GM18505 (cell line): Measurements from ENCODE around the gene KLKB1.

Source experiments
- ATAC-seq: cut with Tn5 transposase; IDR thresholded peaks from one replicate; pipeline ENCODE4 v1.9.1; 2021; ENCODE audit not compliant: unreplicated experiment
- POLR2A ChIP-seq: IDR thresholded peaks from 4 replicates; pipeline ENCODE4 v1.6.1; 2011; ENCODE audit warnings: borderline replicate concordance; ENCODE audit not compliant: insufficient read depth, insufficient read length; ENCODE audit errors: extremely low read depth

Gene KLKB1

GRCh38 chr4:186204103-186204559 lies 23.2 kb upstream of the KLKB1 start:
- TF ChIP-seq POLR2A = no peak
- no peak for ATAC-seq

GRCh38 chr4:186204686-186205085 lies 22.6 kb upstream of the KLKB1 start:
- no peak for ATAC-seq
- TF ChIP-seq POLR2A = no peak

DNA sequence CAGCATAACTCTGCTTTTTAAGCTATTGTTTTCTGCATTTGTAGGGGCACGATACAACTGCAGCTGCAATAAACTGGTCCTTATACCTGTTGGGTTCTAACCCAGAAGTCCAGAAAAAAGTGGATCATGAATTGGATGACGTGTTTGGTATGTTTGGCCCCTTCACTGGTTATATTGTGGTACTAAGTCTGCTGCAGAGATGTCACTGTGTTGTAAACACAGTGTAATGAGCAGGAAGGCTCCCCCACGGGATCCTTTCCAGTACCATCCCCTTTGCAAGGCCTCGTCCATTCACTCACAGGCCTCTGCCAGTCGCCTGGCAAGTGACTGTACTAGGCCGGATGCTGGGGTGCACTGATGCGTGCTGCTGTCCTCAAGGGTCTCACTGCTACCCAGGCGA lies 22.2 kb upstream of the KLKB1 start:
- ATAC-seq = no peak
- no peak for TF ChIP-seq POLR2A

- no peak for TF ChIP-seq POLR2A
- ATAC-seq = no peak
Measured at GRCh38 chr4:186216465-186217024, 10.8 kb upstream of the KLKB1 start.

DNA sequence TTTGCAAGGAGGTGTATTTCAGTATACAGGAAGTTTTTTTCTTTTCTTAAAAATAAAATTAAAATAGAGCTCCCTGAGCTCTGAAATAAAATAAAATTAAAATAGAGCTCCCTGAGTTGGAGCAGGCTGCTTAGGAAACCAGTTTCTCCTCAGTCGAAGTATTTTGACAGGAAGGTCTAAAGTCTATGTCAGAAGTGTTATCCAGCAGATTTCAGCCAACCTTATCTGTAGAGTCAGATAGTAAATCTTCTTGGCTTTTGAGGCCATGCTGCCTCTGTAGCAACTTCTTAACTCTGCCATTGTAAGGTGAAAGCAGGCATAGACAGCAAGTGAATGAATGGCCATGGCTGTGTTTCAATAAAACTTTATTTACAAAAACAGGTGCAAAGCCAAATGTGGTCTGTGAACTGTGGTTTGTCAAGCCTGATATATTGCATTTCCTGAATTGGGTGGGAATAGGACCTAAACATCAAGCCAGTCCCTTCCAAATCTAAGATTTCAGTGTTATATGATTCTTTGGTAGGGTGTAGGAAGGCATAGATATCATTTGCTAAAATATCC lies 9.5 kb upstream of the KLKB1 start:
- ATAC-seq = no peak
- no peak for TF ChIP-seq POLR2A

DNA sequence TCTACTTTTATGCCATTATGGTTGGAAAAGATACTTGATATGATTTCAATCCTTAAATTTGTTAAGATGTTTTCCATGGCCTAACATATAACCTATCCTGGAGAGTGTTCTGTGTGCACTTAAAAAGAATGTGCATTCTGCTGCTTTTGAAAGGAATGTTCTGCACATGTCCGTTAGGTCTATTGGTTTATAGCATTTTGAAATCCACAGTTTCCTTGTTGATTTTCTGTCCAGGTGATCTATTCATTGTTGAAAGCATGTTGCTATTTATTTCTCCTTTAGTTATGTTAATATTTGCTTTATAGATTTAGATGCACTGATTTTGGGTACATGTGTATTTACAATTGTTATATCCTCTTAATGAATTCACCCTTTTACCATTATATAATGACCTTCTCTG lies 5.7 kb upstream of the KLKB1 start:
- TF ChIP-seq POLR2A = no peak
- no peak for ATAC-seq

DNA sequence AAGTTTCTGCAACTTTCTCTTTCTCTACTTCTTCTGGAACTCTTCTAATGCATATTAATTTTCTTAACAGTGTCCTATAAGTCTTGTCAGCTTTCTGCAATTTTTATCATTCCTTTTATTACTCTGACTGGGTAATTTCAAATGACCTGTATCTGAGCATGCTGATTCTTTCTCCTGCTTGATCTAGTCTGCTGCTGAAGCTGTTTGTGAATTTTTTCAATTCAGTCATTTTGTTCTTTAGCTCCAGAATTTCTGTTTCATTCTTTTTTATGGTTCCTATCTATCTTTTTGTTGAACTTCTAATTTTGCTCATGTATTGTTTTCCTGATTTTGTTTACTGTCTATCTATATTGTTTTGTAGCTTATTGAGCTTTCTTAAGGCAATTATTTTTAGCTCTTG lies 1.5 kb upstream of the KLKB1 start:
- no peak for TF ChIP-seq POLR2A
- ATAC-seq = no peak

DNA sequence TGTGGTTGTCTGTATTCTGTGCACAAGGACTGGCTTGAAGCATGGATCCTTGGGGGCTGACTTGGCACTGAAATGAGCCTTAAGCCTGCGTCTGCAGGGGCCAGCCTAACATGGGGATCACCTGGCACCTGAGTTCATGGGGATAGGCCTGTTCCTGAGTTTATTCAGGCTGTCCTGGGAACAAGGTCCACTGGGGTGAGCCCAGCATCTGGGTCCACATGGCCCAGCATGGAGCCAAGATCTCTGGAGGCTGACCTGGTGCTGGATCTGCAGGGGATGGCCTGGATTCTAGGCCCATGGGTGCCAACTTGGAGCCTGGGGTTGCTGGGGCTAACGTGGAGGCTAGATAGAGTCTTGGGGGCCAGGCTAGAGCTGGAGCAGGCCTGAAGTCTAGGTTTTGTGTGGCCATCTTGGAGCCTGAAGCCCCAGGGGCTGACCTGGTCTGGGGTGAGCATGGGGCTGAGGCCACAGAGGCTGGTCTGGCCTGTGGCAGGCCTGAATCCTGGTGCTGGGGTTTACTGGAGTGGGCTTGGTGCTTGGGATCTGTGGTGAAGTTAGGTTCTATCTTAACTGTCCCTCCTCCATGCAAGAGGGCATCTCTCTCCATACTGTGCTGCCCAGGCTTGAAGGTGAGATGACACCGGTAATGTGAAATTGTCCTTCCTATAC lies 652 bp upstream of the KLKB1 start:
- ATAC-seq = no peak

GRCh38 chr4:186227744-186228513 lies 622 bp downstream of the KLKB1 start:
- TF ChIP-seq POLR2A = no peak
- ATAC-seq = no peak

More for the DNA sequence above, 652 bp upstream of the KLKB1 start:
- no peak for TF ChIP-seq POLR2A

GRCh38 chr4:186228514-186228894 lies 1.2 kb downstream of the KLKB1 start:
- no peak for ATAC-seq
- no peak for TF ChIP-seq POLR2A

DNA sequence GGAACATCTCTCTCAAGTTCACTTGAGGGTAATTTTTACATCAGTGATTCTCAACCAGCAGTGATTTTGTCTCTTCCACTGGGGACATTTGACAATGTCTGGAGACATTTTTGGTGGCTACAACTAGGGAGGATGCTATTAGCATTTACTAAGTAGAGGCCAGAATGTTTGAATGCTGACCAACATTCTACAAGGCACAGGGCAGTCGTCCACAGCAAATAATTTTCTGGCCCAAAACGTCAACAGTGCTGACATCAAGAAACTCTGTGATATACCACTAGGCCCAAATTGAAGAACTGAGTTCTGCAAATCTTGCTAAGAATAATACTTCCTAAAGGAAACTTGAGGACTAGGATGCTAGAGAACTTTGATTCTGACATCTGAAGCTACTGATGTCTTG lies 7.1 kb downstream of the KLKB1 start:
- no peak for ATAC-seq
- no peak for TF ChIP-seq POLR2A

DNA sequence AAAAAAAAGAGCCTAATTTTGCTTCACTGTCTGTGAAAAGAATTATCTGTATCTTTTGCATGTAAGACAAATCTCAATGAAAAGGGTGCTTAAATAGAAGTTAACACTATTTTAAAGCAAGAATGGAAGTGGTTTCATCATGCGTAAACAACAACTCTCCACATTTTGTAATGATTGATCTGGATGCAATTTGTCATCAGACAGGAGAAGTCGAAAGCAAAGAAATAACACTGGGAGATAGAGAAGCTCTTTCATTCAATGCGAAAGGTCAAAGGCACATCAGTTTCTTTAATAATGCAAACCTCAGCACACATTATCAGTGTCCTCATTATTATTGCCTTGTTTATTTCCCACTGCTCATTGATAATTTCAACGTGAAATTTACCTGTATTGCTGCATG lies 8.8 kb downstream of the KLKB1 start:
- ATAC-seq = no peak
- no peak for TF ChIP-seq POLR2A

DNA sequence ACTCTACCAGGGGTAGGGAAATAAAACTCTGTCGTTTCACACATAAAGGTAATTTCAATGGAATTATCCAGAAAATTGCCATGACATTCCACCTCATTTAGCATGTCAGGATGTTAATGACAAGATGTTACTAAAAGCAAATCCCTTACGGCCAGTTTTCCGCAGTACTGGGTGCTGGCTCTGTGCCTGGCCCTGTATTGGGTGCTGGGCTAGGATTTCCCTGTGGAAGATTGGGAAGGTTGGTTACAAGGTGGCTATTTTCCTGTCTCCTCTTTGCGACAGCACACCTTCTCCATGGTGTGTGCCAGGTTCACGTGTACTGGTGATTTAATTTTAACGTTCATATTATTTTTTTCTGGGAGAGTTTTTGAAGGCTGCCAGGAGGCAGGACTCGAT lies 13.1 kb downstream of the KLKB1 start:
- no peak for TF ChIP-seq POLR2A
- ATAC-seq = no peak
